ENCODE results near the gene ZNF552. TPM values are rescaled to one million over a fixed set of nuclear protein-coding genes. Genes with fewer than 3 reads are reported as not detected.
A peak's percentile ranks its signal among the peaks of the same experiment; 100 is the strongest.
"Not testable (repeated sequence)": the region's sequence is repeated elsewhere in the genome, so short reads cannot be mapped to it uniquely, and the experiment has no call there.

The ZNF552 gene
- total RNA-seq, 1 donor from 2014 or later: 19.2 TPM

DNA sequence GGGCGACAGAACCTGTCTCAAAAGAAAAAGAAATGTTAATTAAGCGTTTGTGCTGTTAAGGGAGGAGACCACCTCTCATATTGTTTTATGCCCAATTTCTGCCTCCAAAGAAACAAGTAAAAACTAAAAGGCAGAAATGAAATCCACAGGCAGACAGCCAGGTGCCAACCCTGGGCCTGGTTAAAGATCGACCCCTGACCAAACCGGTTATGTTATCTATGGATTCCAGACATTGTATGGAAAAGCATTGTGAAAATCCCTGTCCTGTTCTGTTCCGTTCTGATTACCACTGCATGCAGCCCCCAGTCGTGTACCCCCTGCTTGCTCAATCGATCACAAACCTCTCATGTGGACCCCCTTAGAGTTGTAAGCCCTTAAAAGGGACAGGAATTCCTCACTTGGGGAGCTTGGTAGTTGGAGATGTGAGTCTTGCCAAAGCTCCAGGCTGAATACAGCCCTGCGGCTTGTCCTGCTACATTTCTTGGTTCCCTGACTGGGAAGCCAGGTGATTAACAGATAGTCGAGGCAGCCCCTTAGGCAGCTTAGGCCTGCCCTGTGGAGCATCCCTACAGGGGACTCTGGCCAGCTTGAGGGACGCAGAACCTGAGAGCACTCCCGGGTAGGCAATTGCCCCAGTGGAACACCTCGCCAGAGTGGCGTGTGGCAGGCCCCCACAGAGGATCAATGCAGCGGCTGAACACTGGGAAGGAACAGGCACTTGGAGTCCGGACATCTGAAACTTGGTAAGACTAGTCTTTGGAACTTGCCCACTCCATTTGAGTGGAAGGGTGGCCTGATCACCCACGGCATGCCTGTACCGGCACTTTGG lies 748 bp upstream of the ZNF552 start:
- peaks cover 59% of the 10 kb centered on the region for H3K4me1 Mint-ChIP-seq
- no peak for DNase-seq (ENCODE audit: low spot score in 2 of 2, unreplicated experiment in 2 of 2)
- H3K27me3 Mint-ChIP-seq (ENCODE audit: low read depth): no peaks in the 10 kb centered on the region
- H3K36me3 Mint-ChIP-seq: peaks cover 7% of the 10 kb centered on the region
- TF ChIP-seq, protein P1, sequence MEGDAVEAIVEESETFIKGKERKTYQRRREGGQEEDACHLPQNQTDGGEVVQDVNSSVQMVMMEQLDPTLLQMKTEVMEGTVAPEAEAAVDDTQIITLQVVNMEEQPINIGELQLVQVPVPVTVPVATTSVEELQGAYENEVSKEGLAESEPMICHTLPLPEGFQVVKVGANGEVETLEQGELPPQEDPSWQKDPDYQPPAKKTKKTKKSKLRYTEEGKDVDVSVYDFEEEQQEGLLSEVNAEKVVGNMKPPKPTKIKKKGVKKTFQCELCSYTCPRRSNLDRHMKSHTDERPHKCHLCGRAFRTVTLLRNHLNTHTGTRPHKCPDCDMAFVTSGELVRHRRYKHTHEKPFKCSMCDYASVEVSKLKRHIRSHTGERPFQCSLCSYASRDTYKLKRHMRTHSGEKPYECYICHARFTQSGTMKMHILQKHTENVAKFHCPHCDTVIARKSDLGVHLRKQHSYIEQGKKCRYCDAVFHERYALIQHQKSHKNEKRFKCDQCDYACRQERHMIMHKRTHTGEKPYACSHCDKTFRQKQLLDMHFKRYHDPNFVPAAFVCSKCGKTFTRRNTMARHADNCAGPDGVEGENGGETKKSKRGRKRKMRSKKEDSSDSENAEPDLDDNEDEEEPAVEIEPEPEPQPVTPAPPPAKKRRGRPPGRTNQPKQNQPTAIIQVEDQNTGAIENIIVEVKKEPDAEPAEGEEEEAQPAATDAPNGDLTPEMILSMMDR (IDR thresholded peaks at IDR 0.05; ENCODE audit: unreplicated experiment): no peak
- H3K4me3 Mint-ChIP-seq: peak overlapping the region; percentile 95
- H3K9me3 Mint-ChIP-seq: no peaks in the 10 kb centered on the region
- H3K27ac Mint-ChIP-seq: peak overlapping the region; percentile 92

GRCh38 chr19:57813919-57814504 lies 701 bp downstream of the ZNF552 start:
- Mint-ChIP-seq H3K4me1 (peaks cover 63% of the 10 kb centered on the region), H3K36me3 (peaks cover 11% of the 10 kb centered on the region), H3K27ac (peak overlapping the region; percentile 92), H3K4me3 (peak overlapping the region; percentile 95), H3K9me3 (no peaks in the 10 kb centered on the region), H3K27me3 (ENCODE audit: low read depth) (no peaks in the 10 kb centered on the region)
- TF ChIP-seq, protein P1 (IDR thresholded peaks at IDR 0.05; ENCODE audit: unreplicated experiment): no peak
- no peak for DNase-seq (ENCODE audit: low spot score in 2 of 2, unreplicated experiment in 2 of 2)

DNA sequence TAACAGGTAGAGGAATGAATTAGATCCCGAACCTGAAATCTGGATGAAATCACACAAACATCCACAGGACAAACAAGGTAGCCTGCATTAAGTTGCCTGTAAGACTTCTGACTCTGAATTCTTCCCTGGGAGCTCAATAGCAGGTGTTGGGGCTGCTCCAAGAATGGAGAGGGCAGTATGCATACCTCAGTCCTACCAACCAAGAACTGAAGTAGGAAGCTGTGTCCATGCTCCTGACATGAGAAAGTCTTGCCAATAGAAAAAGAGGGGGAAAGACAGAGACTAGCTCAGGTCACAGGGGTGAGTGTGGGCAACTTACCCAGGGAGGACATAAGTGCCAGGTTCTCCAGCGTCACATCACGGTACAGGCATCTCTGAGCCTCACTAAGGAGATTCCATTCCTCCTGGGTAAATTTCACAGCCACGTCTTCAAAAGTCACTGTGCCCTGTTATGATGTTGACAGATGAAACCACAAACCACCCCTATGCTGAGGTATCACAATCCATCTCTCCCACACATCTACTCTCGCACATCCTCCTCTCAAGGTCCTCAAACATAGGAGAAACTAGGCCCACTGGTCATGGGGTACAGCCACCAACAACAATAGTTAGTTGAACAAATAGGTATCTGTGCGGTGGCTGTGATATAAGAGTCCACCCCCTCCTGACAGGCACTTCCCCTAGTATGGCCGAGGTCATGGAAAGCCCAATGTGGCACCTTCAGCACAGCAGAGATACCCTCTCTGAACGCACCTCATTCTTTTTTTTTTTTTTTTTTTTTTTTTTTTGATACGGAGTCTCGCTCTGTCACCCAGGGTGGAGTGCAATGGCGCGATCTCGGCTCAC lies 1.5 kb downstream of the ZNF552 start:
- DNase-seq (ENCODE audit: low spot score in 2 of 2, unreplicated experiment in 2 of 2); H3K9me3 Mint-ChIP-seq; H3K27me3 Mint-ChIP-seq (ENCODE audit: low read depth): not testable (repeated sequence)
- Mint-ChIP-seq H3K4me3 (peak overlapping the region; percentile 95), H3K4me1 (peaks cover 59% of the 10 kb centered on the region), H3K36me3 (peaks cover 14% of the 10 kb centered on the region), H3K27ac (peak overlapping the region; percentile 93)

- Mint-ChIP-seq H3K27ac (peak overlapping the region; percentile 17), H3K9me3 (no peaks in the 10 kb centered on the region), H3K4me1 (peaks cover 59% of the 10 kb centered on the region), H3K36me3 (peaks cover 19% of the 10 kb centered on the region), H3K4me3 (no peak overlapping the region), H3K27me3 (ENCODE audit: low read depth) (no peaks in the 10 kb centered on the region)
- TF ChIP-seq, protein P1 (IDR thresholded peaks at IDR 0.05; ENCODE audit: unreplicated experiment): no peak
- no peak for DNase-seq (ENCODE audit: low spot score in 2 of 2, unreplicated experiment in 2 of 2)
These were observed 2.5 kb downstream of the ZNF552 start for GRCh38 chr19:57812226-57812625.

GRCh38 chr19:57810410-57811295 lies 4.1 kb downstream of the ZNF552 start:
- H3K4me3 Mint-ChIP-seq; DNase-seq (ENCODE audit: low spot score in 2 of 2, unreplicated experiment in 2 of 2); H3K9me3 Mint-ChIP-seq; H3K27me3 Mint-ChIP-seq (ENCODE audit: low read depth): not testable (repeated sequence)
- peaks cover 52% of the 10 kb centered on the region for H3K4me1 Mint-ChIP-seq
- peak overlapping the region; percentile 91 for H3K27ac Mint-ChIP-seq
- H3K36me3 Mint-ChIP-seq: peaks cover 24% of the 10 kb centered on the region

- Mint-ChIP-seq H3K9me3 (no peaks in the 10 kb centered on the region), H3K4me3 (no peak overlapping the region), H3K27ac (no peak overlapping the region), H3K36me3 (peaks cover 21% of the 10 kb centered on the region), H3K27me3 (ENCODE audit: low read depth) (no peaks in the 10 kb centered on the region), H3K4me1 (peaks cover 50% of the 10 kb centered on the region)
- DNase-seq (ENCODE audit: low spot score in 2 of 2, unreplicated experiment in 2 of 2): no peak
- TF ChIP-seq, protein P1 (IDR thresholded peaks at IDR 0.05; ENCODE audit: unreplicated experiment): no peak
These were observed 7.2 kb downstream of the ZNF552 start for GRCh38 chr19:57807541-57807940.

All from mesothelial cell of epicardium (in vitro differentiated cells).